HepG2 (cell line): ENCODE measurements around the gene TNFAIP1. TPM values are rescaled to one million over a fixed set of nuclear protein-coding genes. Genes with fewer than 3 reads are reported as not detected.

Source experiments
- AGO1 ChIP-seq: fragments of 200-400 bp; formaldehyde crosslinking; IDR thresholded peaks from 2 replicates; pipeline ENCODE4 v1.6.1; 2017; ENCODE audit warnings: mild to moderate bottlenecking, low read depth, low read length, moderate library complexity; ENCODE audit not compliant: poor library complexity, severe bottlenecking
- BCL6 ChIP-seq: IDR thresholded peaks from 2 replicates; pipeline ENCODE4 v1.6.1; 2016; ENCODE audit warnings: missing genetic modification reagents, missing compliant biosample characterization
- CREM ChIP-seq, 2 experiments: sonication (generic) in 1 of 2; formaldehyde crosslinking in 1 of 2; IDR thresholded peaks; 2 replicates each; pipeline versions ENCODE4 v1.4.0 to v1.6.1; 2016 to 2020; ENCODE audit warnings: antibody characterized with exemption in 1 of 2, mild to moderate bottlenecking in 1 of 2, missing genetic modification reagents in 1 of 2
- EED ChIP-seq: sonication (generic); formaldehyde crosslinking; IDR thresholded peaks from 2 replicates; pipeline ENCODE4 v1.5.0; 2020; ENCODE audit warnings: mild to moderate bottlenecking, missing genetic modification reagents
- IRX3 ChIP-seq: sonication (generic); formaldehyde crosslinking; IDR thresholded peaks from 2 replicates; pipeline ENCODE4 v1.8.1; 2023; ENCODE audit warnings: mild to moderate bottlenecking, low read depth, missing genetic modification reagents, borderline replicate concordance
- PHF21A ChIP-seq: sonication (generic); formaldehyde crosslinking; IDR thresholded peaks from 2 replicates; pipeline ENCODE4 v1.5.0; 2020; ENCODE audit warnings: mild to moderate bottlenecking, missing genetic modification reagents
- RFXANK ChIP-seq: IDR thresholded peaks from 2 replicates; pipeline ENCODE4 v1.6.1; 2016
- ZNF256 ChIP-seq: sonication (generic); formaldehyde crosslinking; conservative IDR thresholded peaks from 2 replicates; pipeline ENCODE4 v1.4.0; 2020; ENCODE audit warnings: missing genetic modification reagents
- ZNF274 ChIP-seq: sonication (generic); formaldehyde crosslinking; IDR thresholded peaks from 2 replicates; pipeline ENCODE4 v1.5.1; 2020; ENCODE audit warnings: mild to moderate bottlenecking, missing genetic modification reagents
- ZNF547 ChIP-seq: sonication (generic); formaldehyde crosslinking; IDR thresholded peaks from 2 replicates; pipeline ENCODE4 v1.5.1; 2020; ENCODE audit warnings: mild to moderate bottlenecking, missing genetic modification reagents
- ZNF616 ChIP-seq: sonication (generic); formaldehyde crosslinking; IDR thresholded peaks from 2 replicates; pipeline ENCODE4 v1.5.0; 2020; ENCODE audit warnings: low read depth, mild to moderate bottlenecking, missing genetic modification reagents
- polyA plus RNA-seq, 8 experiments: library from polyadenylated mRNA; depleted of rRNA in 3 of 8; stranded (reverse) in 7 of 8; unstranded in 1 of 8; fragments of >200 nt; fragmentation: Illumina TruSeq in 4 of 8; extraction: Trizol in 4 of 8; gene quantifications; 2 replicates each; pipeline versions ENCODE4 v1.2.1 to v1.2.3, GENCODE V29; 2011 to 2016; ENCODE audit warnings: low read depth in 4 of 8, missing spikeins in 1 of 8, mixed read lengths in 1 of 8; ENCODE audit not compliant: insufficient read depth in 1 of 8
- total RNA-seq, 5 experiments: library from RNA; depleted of rRNA; stranded (reverse); fragments of >200 nt; fragmentation: Illumina TruSeq; extraction: Trizol; gene quantifications; 2 replicates each; pipeline ENCODE4 v1.2.3, GENCODE V29; 2016; ENCODE audit warnings: low read depth in 1 of 5
- TF ChIP-seq, protein P1 (sequence below): sonication (generic); formaldehyde crosslinking; IDR thresholded peaks from 2 replicates; pipeline ENCODE4 v1.8.1; 2023; ENCODE audit warnings: mild to moderate bottlenecking, moderate library complexity, missing genetic modification reagents
- TF ChIP-seq, protein P2 (sequence below), 2 experiments: sonication (generic) in 1 of 2; formaldehyde crosslinking in 1 of 2; IDR thresholded peaks; 2 replicates each; pipeline versions ENCODE4 v1.5.1 to v1.6.1; 2011 to 2020; ENCODE audit warnings: borderline replicate concordance in 1 of 2, low read depth in 1 of 2, low read length in 1 of 2, mild to moderate bottlenecking in 1 of 2, missing genetic modification reagents in 1 of 2, moderate library complexity in 1 of 2
- TF ChIP-seq, protein P3 (sequence below): sonication (generic); formaldehyde crosslinking; IDR thresholded peaks from 2 replicates; pipeline ENCODE4 v1.9.0; 2021; ENCODE audit warnings: missing genetic modification reagents, mild to moderate bottlenecking, borderline replicate concordance

TNFAIP1 gene
- total and polyA plus RNA-seq, 2 of the 13 experiments (the other 11 are each of a cell fraction or from before 2014, with no cell fraction given), result 17.5 to 40.6 TPM

DNA sequence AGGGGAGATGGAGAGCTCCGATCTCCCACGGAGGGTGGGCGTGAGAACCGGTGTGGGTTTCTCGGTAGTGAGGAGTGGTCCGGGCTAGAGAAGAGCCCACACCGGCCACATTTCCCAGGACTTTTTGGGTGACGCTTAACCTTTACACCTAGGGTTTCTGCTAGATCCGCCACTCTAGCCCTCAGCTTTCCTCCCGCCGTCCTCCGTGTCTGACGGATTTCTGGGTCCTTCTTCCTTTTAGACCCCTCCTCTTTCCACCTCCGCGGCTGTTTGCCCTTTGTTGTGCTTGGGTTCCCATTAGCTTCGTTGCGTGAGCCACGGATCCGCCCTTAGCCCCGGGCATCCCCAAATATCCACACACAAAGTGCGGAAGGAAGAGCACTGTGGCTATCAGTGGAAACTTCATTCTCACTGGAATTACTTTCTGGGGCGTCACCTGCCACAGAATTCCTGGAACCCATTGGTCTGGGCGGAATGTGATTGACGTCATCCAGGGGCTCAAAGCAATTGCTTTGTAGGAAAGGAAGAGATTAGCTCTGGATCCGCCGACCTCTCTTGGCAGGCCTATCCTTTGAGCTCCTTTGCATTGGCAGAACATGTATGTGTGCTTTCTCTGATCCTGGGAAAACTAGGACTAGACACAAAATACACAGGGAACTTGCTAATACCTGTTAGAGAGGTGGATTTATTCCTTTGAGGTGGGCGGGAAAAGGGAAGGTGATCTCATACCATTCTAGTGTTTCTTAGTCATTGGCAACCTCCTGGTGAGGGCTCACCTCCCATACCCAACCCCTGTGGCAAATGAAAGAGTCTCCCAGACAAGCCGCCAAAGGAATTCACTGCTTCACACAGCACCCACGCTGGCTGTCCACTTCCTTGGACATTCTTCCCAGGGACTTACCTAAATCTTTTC is 654 bp downstream of the TNFAIP1 start (continued):
- TF ChIP-seq ZNF547 (CRISPR knock-in tag), result no peak
- 0 out of 2 replicates have a peak, but pooled peaks have one; percentile 4 for TF ChIP-seq ZNF256 (CRISPR knock-in tag)
- TF ChIP-seq, protein P1, sequence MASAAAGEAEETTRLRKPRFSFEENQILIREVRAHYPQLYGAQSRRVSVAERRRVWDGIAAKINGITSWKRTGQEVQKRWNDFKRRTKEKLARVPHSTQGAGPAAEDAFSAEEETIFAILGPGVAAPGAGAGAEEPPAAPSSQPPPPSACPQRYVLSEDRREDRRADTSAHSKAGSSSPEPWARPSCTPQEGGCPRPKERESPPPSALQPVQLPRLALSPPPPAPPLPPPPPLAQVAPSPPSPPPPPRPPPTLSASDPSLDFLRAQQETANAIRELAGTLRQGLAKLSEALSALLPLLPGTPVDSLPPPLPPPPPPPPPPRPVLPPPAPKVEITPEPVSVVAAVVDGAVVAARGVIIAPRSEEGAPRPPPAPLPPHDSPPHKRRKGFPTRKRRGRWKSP, result 0 out of 2 replicates have a peak, but pooled peaks have one; percentile 37
- TF ChIP-seq, protein P2, sequence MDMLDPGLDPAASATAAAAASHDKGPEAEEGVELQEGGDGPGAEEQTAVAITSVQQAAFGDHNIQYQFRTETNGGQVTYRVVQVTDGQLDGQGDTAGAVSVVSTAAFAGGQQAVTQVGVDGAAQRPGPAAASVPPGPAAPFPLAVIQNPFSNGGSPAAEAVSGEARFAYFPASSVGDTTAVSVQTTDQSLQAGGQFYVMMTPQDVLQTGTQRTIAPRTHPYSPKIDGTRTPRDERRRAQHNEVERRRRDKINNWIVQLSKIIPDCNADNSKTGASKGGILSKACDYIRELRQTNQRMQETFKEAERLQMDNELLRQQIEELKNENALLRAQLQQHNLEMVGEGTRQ (IDR thresholded peaks at IDR 0.05; ENCODE audit: low read depth, low read length), result no peak
- TF ChIP-seq, protein P2 (CRISPR knock-in tag; IDR thresholded peaks at IDR 0.05; ENCODE audit: borderline replicate concordance), result peak; percentile 32; the same call in 1 of the 2 replicates
- TF ChIP-seq BCL6 (CRISPR knock-in tag), result peak; percentile 14; the same call in 1 of the 2 replicates
- 0 out of 2 replicates have a peak, but pooled peaks have one; percentile 5 for TF ChIP-seq ZNF616
- 0 out of 2 replicates have a peak, but pooled peaks have one; percentile 18 for TF ChIP-seq IRX3 (CRISPR knock-in tag)
- TF ChIP-seq PHF21A (CRISPR knock-in tag), result peak; percentile 41; the same call in 1 of the 2 replicates
- TF ChIP-seq EED (CRISPR knock-in tag), result peak; percentile 32; the same call in 1 of the 2 replicates
- TF ChIP-seq CREM (IDR thresholded peaks at IDR 0.05), result peak; percentile 51; the same call in 1 of the 2 replicates
- no peak for TF ChIP-seq CREM (CRISPR knock-in tag; IDR thresholded peaks at IDR 0.05)
- TF ChIP-seq RFXANK (CRISPR knock-in tag), result no peak
- TF ChIP-seq, protein P3, sequence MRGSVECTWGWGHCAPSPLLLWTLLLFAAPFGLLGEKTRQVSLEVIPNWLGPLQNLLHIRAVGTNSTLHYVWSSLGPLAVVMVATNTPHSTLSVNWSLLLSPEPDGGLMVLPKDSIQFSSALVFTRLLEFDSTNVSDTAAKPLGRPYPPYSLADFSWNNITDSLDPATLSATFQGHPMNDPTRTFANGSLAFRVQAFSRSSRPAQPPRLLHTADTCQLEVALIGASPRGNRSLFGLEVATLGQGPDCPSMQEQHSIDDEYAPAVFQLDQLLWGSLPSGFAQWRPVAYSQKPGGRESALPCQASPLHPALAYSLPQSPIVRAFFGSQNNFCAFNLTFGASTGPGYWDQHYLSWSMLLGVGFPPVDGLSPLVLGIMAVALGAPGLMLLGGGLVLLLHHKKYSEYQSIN (CRISPR knock-in tag), result no peak
- no peak for TF ChIP-seq ZNF274
- TF ChIP-seq AGO1, result no peak
